ENCODE results near the gene OR51A7. TPM values are rescaled to one million over a fixed set of nuclear protein-coding genes. Genes with fewer than 3 reads are reported as not detected.
"Not testable (repeated sequence)": the region's sequence is repeated elsewhere in the genome, so short reads cannot be mapped to it uniquely, and the experiment has no call there.

OR51A7 gene
- total RNA-seq, 1 donor from 2014 or later: not detected

GRCh38 chr11:4955613-4956012 is 52.0 kb downstream of the OR51A7 start, which contains the start of gene OR51A2:
TSS of gene OR51A2 (minus strand) at chr11:4955713. CDS start at chr11:4955713, 0 bp downstream.
- not testable (repeated sequence) for DNase-seq

GRCh38 chr11:4957396-4957795 is 53.8 kb downstream of the OR51A7 start:
- DNase-seq: no peak

Other genes starting within 250 kb of the OR51A7 start
- gene OR51E2, start 205.9 kb upstream of the OR51A7 start, total RNA-seq: 0.10 TPM
- not detected for gene MMP26, start 199.0 kb upstream of the OR51A7 start, total RNA-seq
- gene OR51F1, start 133.8 kb upstream of the OR51A7 start, total RNA-seq: not detected
- not detected for gene OR52R1, start 99.4 kb upstream of the OR51A7 start, total RNA-seq
- gene OR51F2, start 82.5 kb upstream of the OR51A7 start, total RNA-seq: not detected
- not detected for gene OR51S1, start 54.6 kb upstream of the OR51A7 start, total RNA-seq
- not detected for gene OR51T1, start 21.9 kb upstream of the OR51A7 start, total RNA-seq
- not detected for gene OR51G2, start 15.6 kb downstream of the OR51A7 start, total RNA-seq
- not detected for gene OR51G1, start 20.6 kb downstream of the OR51A7 start, total RNA-seq
- gene OR51A4, start 43.8 kb downstream of the OR51A7 start, total RNA-seq: not detected
- gene OR51A2, start 51.9 kb downstream of the OR51A7 start, total RNA-seq: not detected
- not detected for gene OR51L1, start 91.1 kb downstream of the OR51A7 start, total RNA-seq
- gene OR52J3, start 142.7 kb downstream of the OR51A7 start, total RNA-seq: not detected
- not detected for gene OR52E2, start 155.8 kb downstream of the OR51A7 start, total RNA-seq
- not detected for gene OR52E1, start 165.8 kb downstream of the OR51A7 start, total RNA-seq
- gene OR52A5, start 234.6 kb downstream of the OR51A7 start, total RNA-seq: not detected

Data from skin of body (tissue), 2 donors.